IPS DF 4.7 (cell line): ENCODE measurements around the gene DUOXA2.
"Not testable (repeated sequence)": the region's sequence is repeated elsewhere in the genome, so short reads cannot be mapped to it uniquely, and the experiment has no call there.

Source experiments
- DNase-seq: peaks from one replicate; pipeline ENCODE4 v3.0.0-alpha.2; 2013; ENCODE audit warnings: low spot score; ENCODE audit errors: extremely low read depth

The DUOXA2 gene

DNA sequence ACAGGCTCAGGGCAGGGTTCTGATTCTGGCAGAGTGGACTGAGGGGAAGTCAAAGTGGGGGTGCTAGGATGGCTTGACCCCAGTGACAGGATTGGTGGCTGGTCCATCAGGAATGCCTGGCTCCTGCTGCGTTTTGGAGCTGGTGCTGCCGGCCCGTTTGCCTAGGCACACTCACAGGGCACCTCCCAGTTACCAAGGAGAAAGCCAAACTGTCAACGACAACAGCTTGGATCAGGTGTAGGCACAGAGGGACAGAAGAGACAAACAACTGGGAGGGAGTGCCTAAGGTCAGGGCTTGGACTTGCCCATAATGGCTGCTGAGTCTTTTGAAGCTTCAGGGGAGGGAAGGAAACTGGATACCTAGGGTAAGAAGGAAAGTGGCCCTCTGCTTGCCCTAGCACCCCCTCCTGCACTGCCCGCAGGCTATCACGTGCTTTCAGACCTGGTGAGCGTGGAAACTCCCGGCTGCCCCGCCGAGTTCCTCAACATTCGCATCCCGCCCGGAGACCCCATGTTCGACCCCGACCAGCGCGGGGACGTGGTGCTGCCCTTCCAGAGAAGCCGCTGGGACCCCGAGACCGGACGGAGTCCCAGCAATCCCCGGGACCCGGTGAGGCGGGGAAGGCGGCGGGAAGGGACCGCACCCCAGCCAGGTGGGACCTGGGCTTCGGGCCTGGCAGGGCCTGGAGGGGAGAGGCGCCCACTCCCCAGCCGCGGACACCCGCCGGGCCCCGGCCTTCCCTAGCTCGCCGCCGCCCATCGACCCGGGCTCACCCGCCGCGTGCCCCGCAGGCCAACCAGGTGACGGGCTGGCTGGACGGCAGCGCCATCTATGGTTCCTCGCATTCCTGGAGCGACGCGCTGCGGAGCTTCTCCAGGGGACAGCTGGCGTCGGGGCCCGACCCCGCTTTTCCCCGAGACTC, 20.8 kb downstream of the DUOXA2 start:
- no peak for DNase-seq

GRCh38 chr15:45135705-45136377, 21.7 kb downstream of the DUOXA2 start:
- not testable (repeated sequence) for DNase-seq

GRCh38 chr15:45136378-45136764, 22.2 kb downstream of the DUOXA2 start:
- DNase-seq, result no peak

- no peak for DNase-seq
These were observed 23.6 kb downstream of the DUOXA2 start for GRCh38 chr15:45137703-45138102.

GRCh38 chr15:45138814-45139765, 25.0 kb downstream of the DUOXA2 start:
- no peak for DNase-seq

- no peak for DNase-seq
These were observed 25.6 kb downstream of the DUOXA2 start for GRCh38 chr15:45139770-45140169.

GRCh38 chr15:45140557-45141250, 26.6 kb downstream of the DUOXA2 start:
- no peak for DNase-seq

DNA sequence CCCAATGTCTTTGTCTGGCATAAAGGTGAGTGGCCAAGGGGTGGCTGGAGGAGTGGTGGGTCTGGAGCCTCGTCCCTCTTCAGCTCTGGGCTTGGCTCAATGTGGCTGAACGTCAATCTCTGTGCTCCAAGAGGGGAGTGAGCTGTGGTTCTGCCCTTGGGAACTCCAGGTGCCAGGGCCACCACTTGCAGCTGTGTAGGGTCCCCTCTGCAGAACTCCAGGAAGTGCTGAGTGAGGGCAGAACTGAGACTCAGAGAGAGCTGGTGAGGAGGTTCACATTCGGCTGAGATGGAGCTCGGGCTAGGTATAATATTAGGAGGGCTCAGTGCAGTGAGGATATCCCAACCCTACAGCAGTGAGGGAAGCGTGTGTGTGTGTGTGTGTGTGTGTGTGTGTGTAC, 27.3 kb downstream of the DUOXA2 start:
- no peak for DNase-seq

- DNase-seq, result no peak
These were observed 28.9 kb downstream of the DUOXA2 start for GRCh38 chr15:45143056-45143455.

GRCh38 chr15:45143946-45144345, 29.8 kb downstream of the DUOXA2 start:
- DNase-seq, result no peak

DNA sequence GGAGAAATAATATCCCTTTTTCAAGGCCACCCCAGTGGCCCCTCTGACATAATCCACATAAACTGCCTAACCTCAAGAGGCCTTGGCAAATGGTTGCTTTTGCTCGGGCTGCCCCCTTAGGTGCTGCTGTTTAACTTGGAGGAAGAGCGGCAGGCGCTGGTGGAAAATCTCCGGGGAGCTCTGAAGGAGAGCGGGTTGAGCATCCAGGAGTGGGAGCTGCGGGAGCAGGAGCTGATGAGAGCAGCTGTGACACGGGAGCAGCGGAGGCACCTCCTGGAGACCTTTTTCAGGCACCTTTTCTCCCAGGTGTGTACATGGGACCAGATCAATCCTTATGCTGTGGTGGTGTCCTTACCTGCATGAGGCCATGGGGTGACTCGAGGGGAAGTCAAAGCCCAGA, 30.6 kb downstream of the DUOXA2 start:
- DNase-seq, result no peak

DNA sequence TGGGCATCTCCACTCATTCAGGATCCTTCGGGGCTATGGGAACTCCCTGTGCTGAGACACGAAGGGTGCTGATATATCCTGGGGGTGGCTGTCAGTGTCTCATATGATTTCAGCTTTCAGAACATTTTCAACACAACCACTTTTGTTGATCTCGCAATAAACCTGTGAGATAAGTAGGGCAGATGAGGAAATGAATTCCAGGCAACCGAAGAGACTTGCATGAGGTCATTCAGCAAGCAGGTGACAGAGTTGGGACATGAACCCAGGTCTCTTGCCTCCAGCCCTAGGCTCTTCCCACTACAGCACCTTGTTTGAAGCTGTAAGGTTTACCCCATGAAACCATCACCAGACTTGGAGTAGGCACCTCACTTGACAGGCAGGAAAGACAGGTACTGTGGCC, 32.3 kb downstream of the DUOXA2 start:
- no peak for DNase-seq

GRCh38 chr15:45147606-45148005, 33.5 kb downstream of the DUOXA2 start:
- no peak for DNase-seq

DNA sequence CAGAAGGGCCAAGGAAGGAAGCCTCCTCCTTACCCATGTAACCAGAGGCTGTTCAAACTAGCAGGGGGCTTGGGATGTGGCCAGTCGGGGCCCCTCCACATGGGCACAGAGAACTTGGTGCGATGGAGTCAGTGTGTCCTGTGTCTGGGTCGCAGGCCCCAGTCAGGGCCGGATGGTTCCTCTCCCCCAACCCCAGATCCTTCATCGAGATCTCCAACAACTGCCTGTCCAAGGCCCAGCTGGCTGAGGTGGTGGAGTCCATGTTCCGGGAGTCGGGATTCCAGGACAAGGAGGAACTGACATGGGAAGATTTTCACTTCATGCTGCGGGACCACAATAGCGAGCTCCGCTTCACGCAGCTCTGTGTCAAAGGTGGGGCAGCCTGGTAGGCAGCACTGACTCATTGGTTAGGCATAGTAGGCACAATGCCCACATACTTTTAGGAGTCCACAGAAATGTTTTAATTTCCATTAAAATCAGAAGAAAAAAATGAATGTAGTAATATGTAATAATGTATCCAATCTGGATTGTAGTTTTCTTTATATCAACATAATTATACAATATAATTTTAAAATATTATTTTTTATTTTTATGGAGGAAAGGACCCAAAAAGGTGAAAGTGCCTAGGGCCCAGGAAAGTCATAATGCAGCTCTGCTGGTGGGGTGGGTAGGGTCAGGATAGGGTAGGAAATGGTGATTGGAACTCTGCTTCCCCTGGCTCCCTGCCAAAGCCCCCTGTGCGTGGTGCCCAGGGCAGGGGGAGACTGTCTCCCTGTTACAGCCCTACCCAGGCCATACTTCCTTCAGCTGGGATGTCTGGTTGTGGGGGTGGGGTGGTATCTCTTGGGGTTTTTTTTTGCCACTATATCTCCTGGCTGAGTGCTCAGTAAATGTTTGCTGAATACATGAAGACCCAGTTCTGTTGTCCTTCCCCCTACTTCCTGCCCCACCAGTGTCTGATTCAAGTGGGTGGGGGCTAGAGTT, 34.2 kb downstream of the DUOXA2 start:
- no peak for DNase-seq

DNA sequence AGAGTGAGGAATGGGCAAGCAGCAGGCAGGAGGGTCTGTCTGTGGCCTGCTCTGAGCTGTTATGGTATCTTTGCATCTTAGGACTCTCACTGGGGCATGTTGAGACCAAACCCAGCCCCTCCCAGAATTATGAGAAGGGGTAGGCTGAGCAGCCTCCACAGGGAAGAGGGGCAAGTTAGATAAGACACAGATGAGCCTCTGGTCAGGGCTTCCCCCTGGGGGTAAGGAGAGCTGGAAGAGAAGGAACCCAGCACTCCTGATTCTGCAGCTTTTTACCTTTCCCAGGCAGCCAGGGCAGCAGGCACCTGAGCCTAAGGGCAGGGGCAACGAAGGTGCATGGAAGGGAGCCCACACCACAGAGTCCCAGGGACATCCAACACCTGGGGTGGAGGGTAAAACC, 34.9 kb downstream of the DUOXA2 start:
- no peak for DNase-seq

DNA sequence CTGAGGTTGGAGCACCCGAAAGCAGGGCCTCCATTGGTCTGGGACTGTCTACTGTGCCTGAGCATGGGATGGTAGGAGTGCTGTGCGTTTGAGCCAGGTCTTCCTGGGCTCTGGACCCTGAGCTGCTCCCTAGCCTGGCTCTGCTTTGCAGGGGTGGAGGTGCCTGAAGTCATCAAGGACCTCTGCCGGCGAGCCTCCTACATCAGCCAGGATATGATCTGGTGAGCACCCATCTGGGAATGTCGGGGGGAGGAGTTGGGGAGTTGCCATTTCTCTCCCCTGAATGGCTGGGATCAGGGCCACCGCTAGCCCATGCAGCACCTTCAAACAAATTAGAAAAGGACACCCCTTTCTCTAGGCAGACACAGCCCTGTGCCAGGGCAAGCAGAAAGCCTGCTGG, 36.4 kb downstream of the DUOXA2 start:
- DNase-seq, result no peak

DNA sequence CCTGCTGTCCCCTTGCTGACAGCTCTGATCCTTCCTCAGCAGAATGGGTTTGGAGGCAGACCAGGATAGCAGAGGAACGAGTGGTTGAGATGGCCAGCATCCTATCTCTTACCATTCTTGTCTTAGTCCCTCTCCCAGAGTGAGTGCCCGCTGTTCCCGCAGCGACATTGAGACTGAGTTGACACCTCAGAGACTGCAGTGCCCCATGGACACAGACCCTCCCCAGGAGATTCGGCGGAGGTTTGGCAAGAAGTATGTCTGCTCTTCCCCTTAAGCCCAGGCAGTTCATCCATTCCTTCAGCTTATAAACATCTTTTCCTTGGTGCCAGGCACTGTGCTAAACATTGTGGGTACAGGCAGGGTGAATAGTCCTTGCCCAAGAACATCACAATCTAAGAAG, 36.9 kb downstream of the DUOXA2 start:
- no peak for DNase-seq

- no peak for DNase-seq
These were observed 38.1 kb downstream of the DUOXA2 start for GRCh38 chr15:45151998-45152828.

GRCh38 chr15:45155739-45156138, 41.6 kb downstream of the DUOXA2 start:
- no peak for DNase-seq
